Gastroesophageal sphincter (tissue), 4 donors: ENCODE measurements around the gene CEP89. TPM values are rescaled to one million over a fixed set of nuclear protein-coding genes. Genes with fewer than 3 reads are reported as not detected.

ENCODE experiments used
- ATAC-seq: fragments of 150-250 bp; one replicate; pipeline ENCODE4 v1.9.1; 2016; ENCODE audit warnings: mild to moderate bottlenecking, moderate library complexity
- H3K27ac ChIP-seq, 4 donors: fragments of 200-600 bp; sonication (generic) in 3 of 4; 1 replicate in 3 of 4; 2 replicates in 1 of 4; pipeline ENCODE4 v1.5.1; 2016 to 2019
- H3K27me3 ChIP-seq: fragments of 200-600 bp; sonication (generic); one replicate; pipeline ENCODE4 v1.5.1; 2019
- H3K36me3 ChIP-seq, 2 donors: fragments of 200-600 bp; sonication (generic); one replicate each; pipeline ENCODE4 v1.5.1; 2019; ENCODE audit warnings: control low read depth in 1 of 2
- H3K4me1 ChIP-seq, 3 donors: fragments of 200-600 bp; sonication (generic); 1 replicate in 2 of 3; 2 replicates in 1 of 3; pipeline ENCODE4 v1.5.1; 2016 to 2019; ENCODE audit warnings: control low read depth in 2 of 3
- H3K4me3 ChIP-seq, 2 donors: fragments of 200-600 bp; sonication (generic); one replicate each; pipeline ENCODE4 v1.5.1; 2019; ENCODE audit warnings: mild to moderate bottlenecking in 1 of 2, moderate library complexity in 1 of 2
- H3K9me3 ChIP-seq, 3 donors: fragments of 200-600 bp; sonication (generic); one replicate each; pipeline ENCODE4 v1.5.1; 2017 to 2019; ENCODE audit warnings: control low read depth in 2 of 3
- CTCF ChIP-seq, 4 experiments: fragments of 200-600 bp in 2 of 4; fragments of 450-650 bp in 2 of 4; sonication (generic) in 1 of 4; IDR thresholded peaks; one replicate each; pipeline ENCODE4 v1.5.1; 2017 to 2019; ENCODE audit warnings: antibody characterized with exemption in 4 of 4, mild to moderate bottlenecking in 2 of 4, moderate library complexity in 2 of 4
- EP300 ChIP-seq: sonication (generic); formaldehyde crosslinking; IDR thresholded peaks from one replicate; pipeline ENCODE4 v1.6.1; 2017; ENCODE audit warnings: antibody characterized with exemption, mild to moderate bottlenecking
- POLR2A ChIP-seq, 2 donors: fragments of 450-650 bp; IDR thresholded peaks; one replicate each; pipeline ENCODE4 v1.6.1; 2017; ENCODE audit warnings: antibody characterized with exemption in 2 of 2, mild to moderate bottlenecking in 2 of 2, moderate library complexity in 1 of 2
- POLR2AphosphoS5 ChIP-seq: sonication (generic); formaldehyde crosslinking; IDR thresholded peaks from one replicate; pipeline ENCODE4 v1.6.1; 2017; ENCODE audit warnings: antibody characterized with exemption
- WGBS, 2 donors: methylation state at CpG; one replicate each; pipeline ENCODE4 v1.1.5; 2018; ENCODE audit warnings: low coverage in 1 of 2; 5-methylcytosine and 5-hydroxymethylcytosine counted together
- total RNA-seq, 4 donors: library from RNA; depleted of rRNA; stranded (reverse); fragments of >200 nt; gene quantifications; one replicate each; pipeline ENCODE4 v1.1.0, GENCODE V29; 2016

CEP89 gene
- total RNA-seq, 4 donors from 2014 or later = 14.8 to 21.9 (median 20.2) TPM

DNA sequence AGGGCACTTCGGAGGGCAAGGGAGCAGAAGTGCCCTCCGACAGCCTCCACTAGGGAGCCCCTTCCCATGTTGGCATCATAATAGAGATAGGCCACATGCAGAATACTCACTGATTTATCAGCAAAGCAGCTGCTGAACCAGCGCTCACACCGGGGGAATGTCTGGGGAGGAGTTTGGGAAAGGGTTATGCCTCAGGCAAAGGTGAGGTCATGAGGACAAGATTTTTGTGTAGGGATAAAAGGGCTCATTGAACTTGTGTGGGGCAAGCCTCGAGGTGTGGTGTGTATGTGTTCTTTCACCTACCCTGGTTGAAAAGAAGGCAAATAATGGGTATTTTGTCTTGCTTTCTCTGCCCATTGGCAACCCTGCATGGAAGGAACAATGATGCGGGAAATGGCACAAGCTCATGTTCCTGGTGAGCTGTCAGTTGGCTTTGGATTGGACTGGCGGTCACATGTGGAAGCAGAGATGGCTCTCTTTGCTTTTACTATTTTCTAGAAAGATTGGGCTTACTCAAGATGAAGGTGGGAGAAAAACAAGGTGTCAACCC lies 63.0 kb downstream of the CEP89 start:
- ATAC-seq = no peak
- no peak overlapping the region for H3K27ac ChIP-seq
- WGBS, 2 donors = 85 to 93% methylated on average over 2 to 7 of the region's 7 CpGs
- no peak overlapping the region for H3K4me3 ChIP-seq
- no peak for TF ChIP-seq EP300
- no peak for TF ChIP-seq POLR2A (IDR thresholded peaks at IDR 0.05)
- TF ChIP-seq CTCF (IDR thresholded peaks at IDR 0.05) = no peak
- no peaks in the 10 kb centered on the region for H3K4me1 ChIP-seq
- peaks cover 0 to 13% (median 0%) of the 10 kb centered on the region in 3 donors for H3K9me3 ChIP-seq
- peaks cover 0 to 82% of the 10 kb centered on the region in 2 donors for H3K36me3 ChIP-seq
- no peaks in the 10 kb centered on the region for H3K27me3 ChIP-seq

- H3K4me1 ChIP-seq = no peaks in the 10 kb centered on the region
- H3K36me3 ChIP-seq = peaks cover 0 to 84% of the 10 kb centered on the region in 2 donors
- H3K27ac ChIP-seq = no peak overlapping the region
- H3K27me3 ChIP-seq = no peaks in the 10 kb centered on the region
- no peak for ATAC-seq
- no peak overlapping the region for H3K4me3 ChIP-seq
- 82 to 100% methylated on average over 1 to 7 of the region's 7 CpGs for WGBS, 2 donors
- no peak for TF ChIP-seq POLR2A (IDR thresholded peaks at IDR 0.05)
- TF ChIP-seq EP300 = no peak
- TF ChIP-seq CTCF (IDR thresholded peaks at IDR 0.05) = no peak
- no peak for TF ChIP-seq POLR2AphosphoS5
- peaks cover 0 to 13% (median 0%) of the 10 kb centered on the region in 3 donors for H3K9me3 ChIP-seq
These were observed 69.3 kb downstream of the CEP89 start for GRCh38 chr19:32902448-32902847.

DNA sequence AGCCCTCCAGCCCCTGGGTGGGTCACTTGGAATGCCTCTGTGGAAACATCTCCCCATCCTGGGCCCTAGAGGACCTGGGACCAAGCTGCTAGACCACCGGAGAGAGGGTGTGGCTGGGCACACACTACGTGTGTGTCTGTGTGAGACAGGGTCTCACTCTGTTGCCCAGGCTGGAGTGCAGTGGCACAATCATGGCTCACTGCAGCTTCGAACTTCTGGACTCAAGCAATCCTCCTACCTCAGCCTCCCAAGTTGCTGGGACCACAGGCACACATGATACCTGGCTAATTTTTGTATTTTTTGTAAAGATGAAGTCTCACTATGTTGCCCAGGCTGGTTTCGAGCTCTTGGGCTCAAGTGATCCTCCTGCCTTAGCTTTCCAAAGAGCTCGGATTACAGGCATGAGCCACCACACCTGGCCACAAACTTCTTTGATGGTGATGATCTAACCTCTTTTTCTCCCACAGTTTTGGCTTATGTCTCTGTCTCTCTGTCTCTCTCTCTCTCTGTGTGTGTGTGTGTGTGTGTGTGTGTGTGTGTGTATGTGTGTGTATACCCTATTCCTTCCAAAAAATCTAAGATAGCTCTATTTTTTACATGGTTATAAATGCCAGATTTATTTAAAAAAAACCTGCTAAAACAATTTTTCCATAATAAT lies 70.1 kb downstream of the CEP89 start:
- peaks cover 0 to 13% (median 0%) of the 10 kb centered on the region in 3 donors for H3K9me3 ChIP-seq
- WGBS, 2 donors = 95 to 100% methylated on average over 1 to 3 of the region's 5 CpGs
- no peak for ATAC-seq

DNA sequence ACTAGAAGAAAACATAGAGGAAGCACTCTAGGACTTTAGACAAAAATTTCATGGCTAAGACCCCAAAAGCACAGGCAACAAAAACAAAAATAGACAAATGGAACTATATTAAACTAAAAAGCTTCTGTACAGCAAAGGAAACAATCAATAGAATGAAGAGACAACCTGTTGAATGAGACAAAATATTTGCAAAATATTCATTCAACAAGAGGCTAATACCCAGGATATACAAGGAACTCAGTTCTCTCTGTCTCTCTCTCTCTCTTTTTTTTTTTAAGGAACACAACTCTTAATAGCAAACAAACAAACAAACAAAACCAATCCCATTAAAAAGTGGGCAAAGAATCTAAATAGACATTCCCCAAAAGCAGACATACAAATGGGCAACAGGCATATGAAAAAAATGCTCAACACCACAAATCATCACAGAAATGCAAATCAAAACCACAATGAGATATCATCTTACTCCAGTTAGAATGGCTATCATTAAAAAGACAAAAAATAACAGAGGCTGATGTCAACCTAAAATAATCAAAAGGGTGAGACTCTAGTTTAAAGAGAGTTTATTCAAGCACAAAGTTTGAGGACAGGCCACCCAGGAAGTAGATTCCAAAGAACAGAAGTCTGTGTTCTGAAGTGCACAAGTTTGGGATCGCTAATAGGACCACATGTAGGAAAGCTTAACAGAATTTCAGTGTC lies 75.1 kb downstream of the CEP89 start:
- Histone ChIP-seq H3K4me1 (no peaks in the 10 kb centered on the region), H3K27me3 (no peaks in the 10 kb centered on the region), H3K9me3 (peaks cover 0 to 30% (median 0%) of the 10 kb centered on the region in 3 donors), H3K4me3 (no peak overlapping the region), H3K36me3 (peaks cover 0 to 86% of the 10 kb centered on the region in 2 donors), H3K27ac (no peak overlapping the region)
- no peak for ATAC-seq
- TF ChIP-seq POLR2A (IDR thresholded peaks at IDR 0.05) = no peak
- no peak for TF ChIP-seq EP300
- no peak for TF ChIP-seq CTCF (IDR thresholded peaks at IDR 0.05)
- TF ChIP-seq POLR2AphosphoS5 = no peak
- 87 to 100% methylated on average over 1 of the region's 1 CpG for WGBS, 2 donors

More for the DNA sequence above, 70.1 kb downstream of the CEP89 start:
- H3K4me1 ChIP-seq = no peaks in the 10 kb centered on the region
- H3K27ac ChIP-seq = no peak overlapping the region
- no peaks in the 10 kb centered on the region for H3K27me3 ChIP-seq
- no peak overlapping the region for H3K4me3 ChIP-seq
- peaks cover 0 to 85% of the 10 kb centered on the region in 2 donors for H3K36me3 ChIP-seq
- TF ChIP-seq EP300 = no peak
- no peak for TF ChIP-seq POLR2AphosphoS5

DNA sequence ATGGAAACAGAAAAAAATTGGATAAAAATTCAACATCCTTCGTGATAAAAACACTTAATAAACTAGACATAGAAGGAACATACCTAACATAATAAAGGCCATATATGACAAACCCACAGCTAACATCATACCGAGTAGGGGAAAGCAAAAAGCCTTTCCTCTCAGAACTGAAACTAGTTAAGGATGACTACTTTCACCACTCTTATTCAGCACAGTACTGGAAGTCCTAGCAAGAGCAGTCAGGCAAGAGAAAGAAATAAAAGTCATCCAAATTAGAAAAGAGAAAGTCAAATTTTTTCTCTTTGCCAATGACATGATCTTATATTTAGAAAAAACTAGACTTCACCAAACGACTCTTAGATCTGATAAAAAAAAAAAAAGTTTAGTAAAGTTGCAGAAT lies 76.4 kb downstream of the CEP89 start:
- no peak overlapping the region for H3K4me3 ChIP-seq
- H3K27ac ChIP-seq = no peak overlapping the region
- peaks cover 0 to 39% (median 0%) of the 10 kb centered on the region in 3 donors for H3K9me3 ChIP-seq
- 94% methylated on average over 3 of the region's 3 CpGs for WGBS, 2 donors
- no peak for ATAC-seq
- TF ChIP-seq CTCF (IDR thresholded peaks at IDR 0.05) (no peak), POLR2A (IDR thresholded peaks at IDR 0.05) (no peak), EP300 (no peak), POLR2AphosphoS5 (no peak)
- peaks cover 0 to 83% of the 10 kb centered on the region in 2 donors for H3K36me3 ChIP-seq
- H3K27me3 ChIP-seq = no peaks in the 10 kb centered on the region
- no peaks in the 10 kb centered on the region for H3K4me1 ChIP-seq
